ENCODE results near the gene FBXO27. TPM values are rescaled to one million over a fixed set of nuclear protein-coding genes. Genes with fewer than 3 reads are reported as not detected.

Gene FBXO27
- total RNA-seq, 1 experiment from 2014 or later = 16.4 TPM

DNA sequence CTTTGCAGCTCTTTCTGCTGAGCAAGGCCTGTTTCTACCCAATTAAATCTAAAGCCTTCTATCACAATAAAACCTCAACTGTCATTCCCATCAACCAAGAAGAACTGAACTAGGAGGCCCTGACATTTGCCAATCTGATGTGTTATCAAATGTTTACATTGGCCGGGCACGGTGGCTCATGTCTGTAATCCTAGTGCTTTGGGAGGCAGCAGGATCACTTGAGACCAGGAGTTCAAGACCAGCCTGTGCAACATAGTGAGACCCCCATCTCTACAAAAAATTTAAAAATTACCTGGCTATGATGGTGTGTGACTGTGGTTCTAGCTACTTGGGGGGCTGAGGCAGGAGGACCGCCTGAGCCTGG is 54.0 kb downstream of the FBXO27 start:
- Histone ChIP-seq H3K27ac (ENCODE audit: low read depth, low read length) (no peak overlapping the region), H3K79me2 (ENCODE audit: insufficient read depth, low read length) (peaks cover 12% of the 10 kb centered on the region; the same call in 1 of the 2 replicates), H3K9me2 (ENCODE audit: insufficient read depth) (no peaks in the 10 kb centered on the region), H3K36me3 (ENCODE audit: control insufficient read depth in 1 of 2, insufficient read depth in 2 of 2, low read length in 2 of 2) (no peaks in the 10 kb centered on the region), H3K9me3 (ENCODE audit: control insufficient read depth in 1 of 2, insufficient read depth in 1 of 2, low read depth in 1 of 2, low read length in 2 of 2) (peaks cover 0 to 5% of the 10 kb centered on the region in 2 experiments; a peak in 2 of 4 replicates), H3K4me3 (replicated peaks in 1 of 2; ENCODE audit: low read depth in 1 of 2, low read length in 2 of 2) (no peak overlapping the region), H3K4me1 (ENCODE audit: control insufficient read depth in 1 of 2, insufficient read depth in 2 of 2, low read length in 2 of 2) (peaks cover 8 to 11% of the 10 kb centered on the region in 2 experiments; a peak in 3 of 4 replicates), H3K9ac (ENCODE audit: low read length) (no peak overlapping the region), H3K27me3 (ENCODE audit: insufficient read depth, low read length) (no peaks in the 10 kb centered on the region), H2AFZ (ENCODE audit: low read depth, low read length, poor library complexity, severe bottlenecking) (no peak overlapping the region), H3K4me2 (ENCODE audit: low read length) (no peak overlapping the region), H4K20me1 (ENCODE audit: insufficient read depth) (no peaks in the 10 kb centered on the region)
- POLR2A ChIA-PET = no interaction called here
- CTCF ChIA-PET = no interaction called here
- no peak for ATAC-seq
- RAD21 ChIA-PET (ENCODE audit: low non-redundant PET in 1 of 2, low total read pairs in 2 of 2, uncharacterized antibody in 2 of 2, unreplicated experiment in 2 of 2) = no interaction called here
- TF ChIP-seq, protein P1, sequence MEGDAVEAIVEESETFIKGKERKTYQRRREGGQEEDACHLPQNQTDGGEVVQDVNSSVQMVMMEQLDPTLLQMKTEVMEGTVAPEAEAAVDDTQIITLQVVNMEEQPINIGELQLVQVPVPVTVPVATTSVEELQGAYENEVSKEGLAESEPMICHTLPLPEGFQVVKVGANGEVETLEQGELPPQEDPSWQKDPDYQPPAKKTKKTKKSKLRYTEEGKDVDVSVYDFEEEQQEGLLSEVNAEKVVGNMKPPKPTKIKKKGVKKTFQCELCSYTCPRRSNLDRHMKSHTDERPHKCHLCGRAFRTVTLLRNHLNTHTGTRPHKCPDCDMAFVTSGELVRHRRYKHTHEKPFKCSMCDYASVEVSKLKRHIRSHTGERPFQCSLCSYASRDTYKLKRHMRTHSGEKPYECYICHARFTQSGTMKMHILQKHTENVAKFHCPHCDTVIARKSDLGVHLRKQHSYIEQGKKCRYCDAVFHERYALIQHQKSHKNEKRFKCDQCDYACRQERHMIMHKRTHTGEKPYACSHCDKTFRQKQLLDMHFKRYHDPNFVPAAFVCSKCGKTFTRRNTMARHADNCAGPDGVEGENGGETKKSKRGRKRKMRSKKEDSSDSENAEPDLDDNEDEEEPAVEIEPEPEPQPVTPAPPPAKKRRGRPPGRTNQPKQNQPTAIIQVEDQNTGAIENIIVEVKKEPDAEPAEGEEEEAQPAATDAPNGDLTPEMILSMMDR (IDR thresholded peaks at IDR 0.05 in 2 of 3, conservative IDR thresholded peaks at IDR 0.05 in 1 of 3; ENCODE audit: borderline replicate concordance in 1 of 3, insufficient read depth in 1 of 3, low read depth in 2 of 3, low read length in 2 of 3) = no peak
- TF ChIP-seq RAD21 (IDR thresholded peaks at IDR 0.05; ENCODE audit: low read depth) = no peak
- no peak for DNase-seq (ENCODE audit: low read depth, low spot score)
- intact Hi-C loops (cut with micrococcal nuclease) = no loop called here
- no TSS peak for BruUV-seq (replicated peaks)

DNA sequence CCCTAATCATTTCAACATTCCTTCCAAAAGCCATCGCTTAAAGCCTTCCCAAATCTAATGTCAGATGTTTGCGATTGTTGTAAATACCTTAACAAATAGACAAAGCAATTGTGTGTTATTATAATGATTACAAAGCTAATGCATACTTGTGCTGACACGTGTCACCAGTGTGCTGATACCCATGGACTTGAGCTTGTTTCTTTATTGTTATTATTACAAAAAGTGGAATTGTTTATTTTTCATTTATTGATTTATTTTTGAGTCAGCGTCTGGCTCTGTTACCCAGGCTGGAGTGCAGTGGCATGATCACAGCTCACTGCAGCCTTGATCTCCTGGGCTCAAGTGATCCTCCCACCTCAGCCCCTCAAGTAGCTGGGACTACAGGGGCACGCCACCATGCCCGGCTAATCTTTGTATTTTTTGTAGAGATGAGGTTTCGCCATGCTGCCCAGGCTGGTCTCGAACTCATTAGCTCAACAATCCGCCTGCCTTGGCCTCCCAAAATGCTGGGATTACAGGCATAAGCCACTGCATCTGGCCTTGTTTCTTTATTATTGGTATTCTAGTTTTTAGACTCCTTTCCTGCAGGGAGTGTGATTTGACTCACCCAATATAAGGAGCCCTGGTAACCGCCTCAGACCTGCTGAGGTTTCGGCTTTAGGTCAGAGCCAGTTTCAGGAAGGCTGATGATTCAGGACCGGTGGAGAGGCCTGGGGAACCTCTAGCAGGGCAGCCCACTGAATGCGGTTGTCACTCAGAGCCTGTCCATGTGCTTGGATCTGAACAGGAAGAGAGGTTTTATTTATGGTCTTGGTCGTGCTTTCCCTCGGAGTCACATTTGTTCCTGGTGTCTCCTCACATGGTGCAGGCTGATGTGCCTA is 54.7 kb downstream of the FBXO27 start:
- Histone ChIP-seq H3K79me2 (ENCODE audit: insufficient read depth, low read length) (peaks cover 12% of the 10 kb centered on the region), H3K4me3 (replicated peaks in 1 of 2; ENCODE audit: low read depth in 1 of 2, low read length in 2 of 2) (no peak overlapping the region), H3K4me2 (ENCODE audit: low read length) (no peak overlapping the region), H3K4me1 (ENCODE audit: control insufficient read depth in 1 of 2, insufficient read depth in 2 of 2, low read length in 2 of 2) (peaks cover 8 to 11% of the 10 kb centered on the region in 2 experiments; a peak in 3 of 4 replicates), H3K9ac (ENCODE audit: low read length) (no peak overlapping the region), H3K9me3 (ENCODE audit: control insufficient read depth in 1 of 2, insufficient read depth in 1 of 2, low read depth in 1 of 2, low read length in 2 of 2) (peaks cover 0 to 5% of the 10 kb centered on the region in 2 experiments; a peak in 2 of 4 replicates), H3K27me3 (ENCODE audit: insufficient read depth, low read length) (no peaks in the 10 kb centered on the region), H3K36me3 (ENCODE audit: control insufficient read depth in 1 of 2, insufficient read depth in 2 of 2, low read length in 2 of 2) (no peaks in the 10 kb centered on the region), H4K20me1 (ENCODE audit: insufficient read depth) (no peaks in the 10 kb centered on the region), H3K27ac (ENCODE audit: low read depth, low read length) (no peak overlapping the region), H3K9me2 (ENCODE audit: insufficient read depth) (no peaks in the 10 kb centered on the region), H2AFZ (ENCODE audit: low read depth, low read length, poor library complexity, severe bottlenecking) (no peak overlapping the region)
- TF ChIP-seq ZBTB33 (IDR thresholded peaks at IDR 0.05; ENCODE audit: extremely low read depth, insufficient replicate concordance, low read length) = no peak
- ChIA-PET CTCF (no interaction called here), RAD21 (ENCODE audit: low non-redundant PET in 1 of 2, low total read pairs in 2 of 2, uncharacterized antibody in 2 of 2, unreplicated experiment in 2 of 2) (no interaction called here), POLR2A (no interaction called here)
- ATAC-seq (no peak), DNase-seq (ENCODE audit: low read depth, low spot score) (no peak)
- BruUV-seq (replicated peaks) = no TSS peak
- intact Hi-C loops (cut with micrococcal nuclease) = no loop called here
